Heart left ventricle (tissue), 16 donors: ENCODE results near the gene MED12L. TPM values are rescaled to one million over a fixed set of nuclear protein-coding genes. Genes with fewer than 3 reads are reported as not detected.

Experiments
- ATAC-seq, 4 donors: fragments of 200-7000 bp; cut with Tn5 transposase; one replicate each; pipeline ENCODE4 v1.9.1; 2020 to 2022; ENCODE audit warnings: moderate library complexity in 4 of 4, mild to moderate bottlenecking in 3 of 4, moderate number of reproducible peaks in 1 of 4
- DNase-seq, 5 donors: peaks; one replicate each; pipeline ENCODE4 v3.0.0-alpha.2; 2020
- H3K27ac ChIP-seq, 12 donors: fragments of 200-600 bp; sonication (generic) in 4 of 12; one replicate each; pipeline versions ENCODE4 v1.5.0 to v1.8.0; 2016 to 2022; ENCODE audit warnings: mild to moderate bottlenecking in 2 of 12
- H3K27me3 ChIP-seq, 9 donors: fragments of 200-600 bp; sonication (generic) in 2 of 9; one replicate each; pipeline versions ENCODE4 v1.5.1 to v1.8.0; 2016 to 2022; ENCODE audit warnings: mild to moderate bottlenecking in 3 of 9
- H3K36me3 ChIP-seq, 9 donors: fragments of 200-600 bp; sonication (generic) in 2 of 9; one replicate each; pipeline versions ENCODE4 v1.5.0 to v1.8.0; 2018 to 2022; ENCODE audit warnings: mild to moderate bottlenecking in 2 of 9
- H3K4me1 ChIP-seq, 12 donors: fragments of 200-600 bp; sonication (generic) in 4 of 12; one replicate each; pipeline versions ENCODE4 v1.5.0 to v1.8.0; 2016 to 2022; ENCODE audit warnings: mild to moderate bottlenecking in 3 of 12
- H3K4me3 ChIP-seq, 12 donors: fragments of 200-600 bp; sonication (generic) in 4 of 12; one replicate each; pipeline versions ENCODE4 v1.5.0 to v1.8.0; 2017 to 2022; ENCODE audit warnings: mild to moderate bottlenecking in 9 of 12, moderate library complexity in 4 of 12
- H3K9me3 ChIP-seq, 12 donors: fragments of 200-600 bp; sonication (generic) in 4 of 12; one replicate each; pipeline versions ENCODE4 v1.5.0 to v1.8.0; 2016 to 2022; ENCODE audit warnings: mild to moderate bottlenecking in 1 of 12
- POLR2A ChIP-seq, 2 donors: fragments of 450-650 bp; IDR thresholded peaks; one replicate each; pipeline ENCODE4 v1.6.1; 2017; ENCODE audit warnings: antibody characterized with exemption in 2 of 2, mild to moderate bottlenecking in 2 of 2, moderate library complexity in 2 of 2
- WGBS, 4 donors: extraction: QIAGEN DNeasy Blood & Tissue Kit in 2 of 4; methylation state at CpG; one replicate each; pipeline versions ENCODE4 v1.1.5 to v1.1.7; 2013 to 2018; 5-methylcytosine and 5-hydroxymethylcytosine counted together
- intact Hi-C, 10 donors: fragments of 100-400 bp; cut with DNase I; formaldehyde crosslinking; loops; one replicate each; pipeline versions ENCODE4 v1.11.1 to v1.14.2; 2022
- polyA plus RNA-seq, 2 donors: library from polyadenylated mRNA; stranded (reverse); fragments of 200-250 nt; gene quantifications; one replicate each; pipeline ENCODE4 v1.2.3, GENCODE V29; 2013
- total RNA-seq, 9 donors: library from RNA; depleted of rRNA in 2 of 9; stranded (reverse); fragments of >200 nt in 2 of 9; fragmentation: NEBNext Ultra II Directional in 3 of 9; extraction: Animal tissue kit (Norgen Biotek cat#: 25700) in 3 of 9; gene quantifications; one replicate each; pipeline versions ENCODE4 v1.1.0 to v1.2.4, GENCODE V29; 2016 to 2023
- TF ChIP-seq, protein P1 (sequence below), 12 donors: fragments of 200-600 bp; sonication (generic) in 4 of 12; IDR thresholded peaks; one replicate each; pipeline versions ENCODE4 v1.5.0 to v1.8.0; 2018 to 2022; ENCODE audit warnings: antibody characterized with exemption in 12 of 12, mild to moderate bottlenecking in 5 of 12
- donor health status: ischemic (EF 13 %, LVEDD 7.1; RV severe dilation, severe dysfunction).
- donor health status: healthy with polysubstance abuse.
- donor health status: DM: no; HTN: yes; CAD: no.
- donor health status: DM: no; HTN: no; CAD: no.
- donor health status: ischemic (EF 25% LVEDD 6.9; RV normal size, moderate dysfunction).
- donor health status: ischemic (EF 25% LVEDD 5.7; RV mildly dilated, moderate dysfunction).
- donor health status: healthy.
- donor health status: DM: yes; HTN: yes; CAD: no.
- donor health status: ischemic (EF 35%, LVEDD 5.7; RV mildly dilated, moderate dysfunction).
- donor health status: nonischemic (EF 11% LVEDD 7.7; RV severe dilation, severe dysfunction).
- donor health status: DM: yes; HTN: yes; CAD: no.
- donor health status: PGD.
- donor health status: ischemic (EF 29% LVEDD 5.4; RV normal size, mild dysfunction).
- donor health status: nonischemic (EF 23%, LVEDD 6.1; RV moderate dilation, normal function).

The MED12L gene
- total and polyA plus RNA-seq, 11 donors: 0.06 to 2.1 (median 0.39) TPM

DNA sequence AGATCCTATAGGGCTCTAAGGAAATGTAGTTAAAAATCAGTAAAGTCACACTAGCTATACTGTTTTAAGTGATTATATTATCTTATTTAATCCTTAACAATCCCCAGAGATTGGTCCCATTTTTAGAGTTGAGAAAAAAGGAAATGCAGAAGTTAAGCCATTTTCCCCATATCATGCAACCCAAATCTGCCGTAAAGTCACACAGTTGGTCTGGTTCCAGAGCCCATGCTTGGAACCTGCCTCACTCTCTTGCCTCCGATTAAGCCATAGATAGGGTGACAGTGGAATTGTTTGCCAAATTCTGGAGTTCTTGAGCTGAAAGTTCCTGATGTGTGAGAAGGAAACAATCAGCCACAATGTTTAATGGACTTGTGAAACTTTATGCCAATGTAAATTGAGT is 246.2 kb downstream of the MED12L start:
- H3K27me3 ChIP-seq: no peaks in the 10 kb centered on the region
- TF ChIP-seq, protein P1, sequence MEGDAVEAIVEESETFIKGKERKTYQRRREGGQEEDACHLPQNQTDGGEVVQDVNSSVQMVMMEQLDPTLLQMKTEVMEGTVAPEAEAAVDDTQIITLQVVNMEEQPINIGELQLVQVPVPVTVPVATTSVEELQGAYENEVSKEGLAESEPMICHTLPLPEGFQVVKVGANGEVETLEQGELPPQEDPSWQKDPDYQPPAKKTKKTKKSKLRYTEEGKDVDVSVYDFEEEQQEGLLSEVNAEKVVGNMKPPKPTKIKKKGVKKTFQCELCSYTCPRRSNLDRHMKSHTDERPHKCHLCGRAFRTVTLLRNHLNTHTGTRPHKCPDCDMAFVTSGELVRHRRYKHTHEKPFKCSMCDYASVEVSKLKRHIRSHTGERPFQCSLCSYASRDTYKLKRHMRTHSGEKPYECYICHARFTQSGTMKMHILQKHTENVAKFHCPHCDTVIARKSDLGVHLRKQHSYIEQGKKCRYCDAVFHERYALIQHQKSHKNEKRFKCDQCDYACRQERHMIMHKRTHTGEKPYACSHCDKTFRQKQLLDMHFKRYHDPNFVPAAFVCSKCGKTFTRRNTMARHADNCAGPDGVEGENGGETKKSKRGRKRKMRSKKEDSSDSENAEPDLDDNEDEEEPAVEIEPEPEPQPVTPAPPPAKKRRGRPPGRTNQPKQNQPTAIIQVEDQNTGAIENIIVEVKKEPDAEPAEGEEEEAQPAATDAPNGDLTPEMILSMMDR (IDR thresholded peaks at IDR 0.05): no peak
- TF ChIP-seq POLR2A (IDR thresholded peaks at IDR 0.05): no peak
- H3K4me1 ChIP-seq: peaks cover 0 to 39% (median 0%) of the 10 kb centered on the region in 12 donors
- no peaks in the 10 kb centered on the region for H3K9me3 ChIP-seq
- no peak for DNase-seq
- H3K36me3 ChIP-seq: no peaks in the 10 kb centered on the region
- 66 to 77% (median 75%) methylated on average over 2 of the region's 2 CpGs for WGBS, 4 donors
- intact Hi-C loops: no loop called here
- no peak overlapping the region for H3K4me3 ChIP-seq
- ATAC-seq: no peak
- H3K27ac ChIP-seq: peak overlapping the region in 1 of 12 donors; percentile 72

DNA sequence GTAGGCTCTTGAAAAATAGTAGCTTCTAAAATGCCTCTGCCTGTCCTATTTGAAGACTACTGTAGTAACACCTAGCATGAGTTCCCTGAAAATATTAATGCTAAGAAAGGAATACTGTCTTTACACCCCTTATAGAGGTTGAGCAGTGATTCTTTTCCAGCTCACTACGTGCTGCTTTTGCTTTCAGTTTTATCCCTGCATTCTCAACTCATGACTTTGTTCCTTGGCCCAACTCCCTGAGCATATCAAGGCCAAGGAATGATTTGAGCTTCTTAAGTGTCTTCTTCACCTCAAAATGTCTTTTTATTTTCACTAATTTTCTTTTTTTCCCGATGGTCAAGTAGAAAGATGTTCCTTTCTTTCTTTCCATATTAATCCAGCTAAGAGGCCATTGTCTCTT is 260.4 kb downstream of the MED12L start:
- H3K4me3 ChIP-seq: peak overlapping the region in 7 of 12 donors; percentile 12 to 38 (median 24)
- no peak for DNase-seq
- ATAC-seq: peak in 3 of 4 donors; percentile 39 to 69 (median 59)
- WGBS, 4 donors: 53 to 78% (median 67%) methylated on average over 2 of the region's 2 CpGs
- H3K27ac ChIP-seq: peak overlapping the region in 6 of 12 donors; percentile 17 to 87 (median 34)
- H3K4me1 ChIP-seq: peaks cover 0 to 42% (median 0%) of the 10 kb centered on the region in 12 donors
- H3K9me3 ChIP-seq: no peaks in the 10 kb centered on the region
- intact Hi-C loops: no loop called here
- no peaks in the 10 kb centered on the region for H3K36me3 ChIP-seq
- TF ChIP-seq POLR2A (IDR thresholded peaks at IDR 0.05): no peak
- TF ChIP-seq, protein P1 (IDR thresholded peaks at IDR 0.05): no peak
- no peaks in the 10 kb centered on the region for H3K27me3 ChIP-seq

DNA sequence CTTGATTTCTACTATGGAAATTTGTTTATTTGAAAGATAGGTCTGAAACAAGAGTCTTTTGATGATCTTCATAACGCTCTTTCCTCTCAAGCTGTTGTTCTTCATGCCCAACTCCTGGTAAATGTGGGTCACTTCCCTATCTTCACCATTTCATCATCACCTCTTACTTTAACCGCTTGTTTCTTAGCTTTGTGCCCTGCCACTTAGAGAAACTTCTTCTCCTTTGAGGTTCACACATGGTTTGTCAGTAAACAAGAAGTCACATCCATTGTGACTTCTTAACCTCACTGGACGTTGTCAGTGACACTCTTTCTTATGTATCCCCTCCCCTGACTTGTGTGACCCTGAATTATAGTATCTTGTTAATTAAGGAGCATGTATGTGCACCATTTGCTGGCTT is 260.8 kb downstream of the MED12L start:
- H3K4me1 ChIP-seq: peaks cover 0 to 47% (median 0%) of the 10 kb centered on the region in 12 donors
- H3K4me3 ChIP-seq: peak overlapping the region in 3 of 12 donors; percentile 13 to 38 (median 24)
- DNase-seq (no peak), ATAC-seq (peak in 3 of 4 donors; percentile 29 to 52 (median 34))
- TF ChIP-seq, protein P1 (IDR thresholded peaks at IDR 0.05): no peak
- TF ChIP-seq POLR2A (IDR thresholded peaks at IDR 0.05): no peak
- WGBS, 4 donors: 67 to 74% (median 69%) methylated on average over 3 of the region's 3 CpGs
- H3K27me3 ChIP-seq: no peaks in the 10 kb centered on the region
- H3K27ac ChIP-seq: peak overlapping the region in 5 of 12 donors; percentile 28 to 87 (median 35)
- intact Hi-C loops: no loop called here
- no peaks in the 10 kb centered on the region for H3K36me3 ChIP-seq
- no peaks in the 10 kb centered on the region for H3K9me3 ChIP-seq

DNA sequence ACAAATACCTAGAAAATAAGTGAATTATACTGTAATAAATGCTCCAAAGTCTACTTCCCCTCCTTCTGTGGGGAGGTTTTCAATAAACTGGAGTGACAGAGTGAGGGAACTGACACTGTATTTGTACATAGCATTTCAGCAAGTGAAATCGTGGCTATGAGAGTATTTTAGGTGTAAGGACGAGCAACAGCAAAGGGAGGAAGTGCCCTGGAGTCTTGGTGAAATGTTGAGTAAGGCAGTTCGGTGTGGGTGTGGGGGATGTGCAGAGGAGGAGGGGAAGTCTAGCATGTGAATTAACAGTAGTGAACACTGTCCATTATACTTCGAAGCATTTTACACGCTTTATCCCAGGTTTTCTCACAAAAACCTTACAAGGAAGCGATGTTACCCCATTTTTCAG is 262.0 kb downstream of the MED12L start:
- Histone ChIP-seq H3K27ac (peak overlapping the region in 1 of 12 donors; percentile 87), H3K4me1 (peaks cover 0 to 53% (median 0%) of the 10 kb centered on the region in 12 donors), H3K4me3 (no peak overlapping the region), H3K9me3 (no peaks in the 10 kb centered on the region), H3K27me3 (no peaks in the 10 kb centered on the region), H3K36me3 (no peaks in the 10 kb centered on the region)
- TF ChIP-seq, protein P1 (IDR thresholded peaks at IDR 0.05): no peak
- no peak for TF ChIP-seq POLR2A (IDR thresholded peaks at IDR 0.05)
- ATAC-seq (peak in 3 of 4 donors; percentile 61 to 75 (median 74)), DNase-seq (peak in 4 of 5 donors; percentile 22 to 32 (median 28))
- 63 to 71% (median 64%) methylated on average over 6 of the region's 6 CpGs for WGBS, 4 donors
- intact Hi-C loops: no loop called here
